GM19351 (cell line): ENCODE data around the gene THRAP3.

Experiments used
- ATAC-seq: cut with Tn5 transposase; IDR thresholded peaks from one replicate; pipeline ENCODE4 v1.9.1; 2021; ENCODE audit warnings: mild to moderate bottlenecking, moderate library complexity; ENCODE audit not compliant: unreplicated experiment

The THRAP3 gene

GRCh38 chr1:36351227-36351977 lies 127.2 kb downstream of the THRAP3 start:
- ATAC-seq, result no peak

GRCh38 chr1:36352125-36352909 lies 128.1 kb downstream of the THRAP3 start:
- no peak for ATAC-seq

DNA sequence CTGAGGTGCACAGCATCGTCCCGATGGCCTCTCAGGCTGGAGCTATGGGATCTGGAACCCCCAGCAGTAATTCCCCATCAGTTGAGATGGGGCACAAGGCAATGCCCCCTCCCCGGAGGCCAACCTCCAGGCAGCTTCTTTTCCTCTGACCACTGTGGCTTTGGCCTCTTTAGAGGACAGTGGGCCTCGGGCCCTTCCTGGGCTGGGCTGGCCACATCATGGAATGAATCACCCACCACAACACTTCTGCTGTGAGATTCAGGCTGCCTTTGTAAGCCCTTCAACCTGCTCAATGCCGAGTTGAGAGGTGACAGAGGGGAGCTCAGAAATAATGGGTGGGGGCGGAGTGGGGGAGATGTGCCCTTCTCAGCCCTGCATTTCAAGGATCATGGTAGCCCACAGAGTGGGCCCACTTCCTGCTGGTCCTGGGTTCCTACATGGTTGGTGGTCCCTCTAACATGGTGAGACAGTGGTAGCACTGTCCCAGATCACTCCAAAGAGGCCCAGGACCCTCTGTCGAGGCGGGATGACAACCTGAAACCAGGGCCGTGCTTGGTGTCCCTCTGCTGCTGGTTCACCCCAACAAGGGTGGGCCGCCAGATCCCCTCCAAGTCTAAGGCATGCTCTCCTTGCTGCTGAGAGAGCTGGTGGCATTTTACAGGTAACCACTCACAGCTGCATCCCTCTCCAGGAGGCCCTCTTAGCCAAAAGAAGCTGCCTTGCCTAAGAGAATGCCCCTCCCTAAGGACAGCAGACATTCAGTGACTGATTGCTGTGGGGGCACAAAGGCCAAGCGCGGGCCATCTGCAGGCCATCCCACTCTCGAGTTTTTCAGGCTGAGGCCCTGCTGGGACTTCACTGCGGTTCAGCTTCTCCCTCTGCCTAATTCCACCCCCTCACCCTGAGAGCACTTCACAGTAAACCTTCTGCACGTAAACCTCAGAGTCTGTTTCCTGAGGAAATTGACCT lies 129.0 kb downstream of the THRAP3 start:
- ATAC-seq, result no peak

DNA sequence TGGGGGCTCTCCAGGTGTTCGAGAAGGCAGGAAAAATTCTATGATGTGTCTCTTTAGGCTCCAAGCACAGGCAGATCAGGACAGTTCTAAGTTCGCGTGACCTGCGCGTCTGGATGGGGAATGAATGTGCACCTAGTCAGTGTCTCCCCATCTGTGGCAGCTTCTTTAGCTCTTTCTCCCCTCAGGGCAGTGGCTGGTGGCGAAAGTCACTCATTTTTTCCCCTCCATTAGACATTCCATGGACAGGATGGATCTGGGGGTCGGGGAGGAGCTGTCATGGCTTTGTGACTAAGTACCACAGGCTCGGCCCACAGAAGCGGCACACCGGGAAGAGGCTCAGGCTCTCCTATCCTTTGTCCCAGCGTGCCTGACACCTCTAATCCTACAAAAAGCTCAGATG lies 130.2 kb downstream of the THRAP3 start:
- no peak for ATAC-seq
